Nephron (organoid): ENCODE results near the gene GMDS.

ENCODE experiments used
- H3K27ac Mint-ChIP-seq, 3 experiments: 2 replicates each; pipeline ENCODE4 v1.8.0; 2020; ENCODE audit warnings: mixed read lengths in 3 of 3, mild to moderate bottlenecking in 2 of 3, moderate library complexity in 1 of 3
- H3K27me3 Mint-ChIP-seq: 2 replicates; pipeline ENCODE4 v1.8.0; 2021; ENCODE audit warnings: low read depth, mild to moderate bottlenecking, moderate library complexity, mixed read lengths
- H3K36me3 Mint-ChIP-seq: 2 replicates; pipeline ENCODE4 v1.8.0; 2020; ENCODE audit warnings: low read depth, mixed read lengths
- H3K4me1 Mint-ChIP-seq: 2 replicates; pipeline ENCODE4 v1.8.0; 2020; ENCODE audit warnings: mixed read lengths
- H3K4me3 Mint-ChIP-seq, 3 experiments: 2 replicates each; pipeline ENCODE4 v1.8.0; 2020; ENCODE audit warnings: mild to moderate bottlenecking in 3 of 3, mixed read lengths in 3 of 3, moderate library complexity in 2 of 3
- H3K9me3 Mint-ChIP-seq: 2 replicates; pipeline ENCODE4 v1.8.0; 2020; ENCODE audit warnings: mixed read lengths
- CTCF ChIP-seq, 3 experiments: fragments of 200-600 bp; sonication (generic); IDR thresholded peaks; one replicate each; pipeline ENCODE4 v1.5.0; 2021; ENCODE audit warnings: antibody characterized with exemption in 3 of 3; ENCODE audit not compliant: unreplicated experiment in 3 of 3

The GMDS gene

GRCh38 chr6:1664329-1664728 is 581.1 kb downstream of the GMDS start:
- H3K27ac Mint-ChIP-seq = no peak overlapping the region
- no peaks in the 10 kb centered on the region for H3K9me3 Mint-ChIP-seq
- peaks cover 10% of the 10 kb centered on the region for H3K27me3 Mint-ChIP-seq
- peaks cover 31% of the 10 kb centered on the region for H3K4me1 Mint-ChIP-seq
- TF ChIP-seq CTCF (IDR thresholded peaks at IDR 0.05; ENCODE audit: unreplicated experiment in 3 of 3) = no peak
- peaks cover 3% of the 10 kb centered on the region for H3K36me3 Mint-ChIP-seq
- no peak overlapping the region for H3K4me3 Mint-ChIP-seq

- Mint-ChIP-seq H3K27ac (no peak overlapping the region), H3K27me3 (peaks cover 9% of the 10 kb centered on the region), H3K4me1 (peaks cover 31% of the 10 kb centered on the region), H3K4me3 (no peak overlapping the region), H3K9me3 (no peaks in the 10 kb centered on the region), H3K36me3 (peaks cover 3% of the 10 kb centered on the region)
- TF ChIP-seq CTCF (IDR thresholded peaks at IDR 0.05; ENCODE audit: unreplicated experiment in 3 of 3) = no peak
Observed at GRCh38 chr6:1663511-1663910, 581.9 kb downstream of the GMDS start.

- Mint-ChIP-seq H3K9me3 (no peaks in the 10 kb centered on the region), H3K36me3 (peaks cover 3% of the 10 kb centered on the region), H3K27ac (peak overlapping the region in 1 of 3 experiments; percentile 43), H3K4me3 (no peak overlapping the region), H3K4me1 (peaks cover 31% of the 10 kb centered on the region), H3K27me3 (peaks cover 17% of the 10 kb centered on the region)
- no peak for TF ChIP-seq CTCF (IDR thresholded peaks at IDR 0.05; ENCODE audit: unreplicated experiment in 3 of 3)
Observed at GRCh38 chr6:1662534-1662933, 582.9 kb downstream of the GMDS start.

- H3K36me3 Mint-ChIP-seq = peaks cover 3% of the 10 kb centered on the region
- no peak overlapping the region for H3K4me3 Mint-ChIP-seq
- H3K27ac Mint-ChIP-seq = no peak overlapping the region
- peaks cover 27% of the 10 kb centered on the region for H3K4me1 Mint-ChIP-seq
- no peaks in the 10 kb centered on the region for H3K9me3 Mint-ChIP-seq
- H3K27me3 Mint-ChIP-seq = peaks cover 26% of the 10 kb centered on the region
- TF ChIP-seq CTCF (IDR thresholded peaks at IDR 0.05; ENCODE audit: unreplicated experiment in 3 of 3) = no peak
Observed at GRCh38 chr6:1659816-1660215, 585.6 kb downstream of the GMDS start.

- peak overlapping the region; percentile 59 to 81 (median 69) for H3K27ac Mint-ChIP-seq
- no peak overlapping the region for H3K4me3 Mint-ChIP-seq
- no peaks in the 10 kb centered on the region for H3K9me3 Mint-ChIP-seq
- peaks cover 26% of the 10 kb centered on the region for H3K27me3 Mint-ChIP-seq
- H3K36me3 Mint-ChIP-seq = peaks cover under 1% of the 10 kb centered on the region
- peaks cover 22% of the 10 kb centered on the region for H3K4me1 Mint-ChIP-seq
- TF ChIP-seq CTCF (IDR thresholded peaks at IDR 0.05; ENCODE audit: unreplicated experiment in 3 of 3) = no peak
Observed at GRCh38 chr6:1658212-1659005, 587.0 kb downstream of the GMDS start.

GRCh38 chr6:1657771-1658165 is 587.6 kb downstream of the GMDS start:
- no peaks in the 10 kb centered on the region for H3K9me3 Mint-ChIP-seq
- H3K4me3 Mint-ChIP-seq = no peak overlapping the region
- H3K36me3 Mint-ChIP-seq = peaks cover 5% of the 10 kb centered on the region
- H3K27ac Mint-ChIP-seq = peak overlapping the region; percentile 59 to 81 (median 69)
- peaks cover 16% of the 10 kb centered on the region for H3K4me1 Mint-ChIP-seq
- peaks cover 30% of the 10 kb centered on the region for H3K27me3 Mint-ChIP-seq
- TF ChIP-seq CTCF (IDR thresholded peaks at IDR 0.05; ENCODE audit: unreplicated experiment in 3 of 3) = no peak
